ENCODE results near the gene TMEM203.

The TMEM203 gene

GRCh38 chr9:137229903-137230704 lies 24.7 kb upstream of the TMEM203 start:
- no peak for DNase-seq (ENCODE audit: low spot score)

DNA sequence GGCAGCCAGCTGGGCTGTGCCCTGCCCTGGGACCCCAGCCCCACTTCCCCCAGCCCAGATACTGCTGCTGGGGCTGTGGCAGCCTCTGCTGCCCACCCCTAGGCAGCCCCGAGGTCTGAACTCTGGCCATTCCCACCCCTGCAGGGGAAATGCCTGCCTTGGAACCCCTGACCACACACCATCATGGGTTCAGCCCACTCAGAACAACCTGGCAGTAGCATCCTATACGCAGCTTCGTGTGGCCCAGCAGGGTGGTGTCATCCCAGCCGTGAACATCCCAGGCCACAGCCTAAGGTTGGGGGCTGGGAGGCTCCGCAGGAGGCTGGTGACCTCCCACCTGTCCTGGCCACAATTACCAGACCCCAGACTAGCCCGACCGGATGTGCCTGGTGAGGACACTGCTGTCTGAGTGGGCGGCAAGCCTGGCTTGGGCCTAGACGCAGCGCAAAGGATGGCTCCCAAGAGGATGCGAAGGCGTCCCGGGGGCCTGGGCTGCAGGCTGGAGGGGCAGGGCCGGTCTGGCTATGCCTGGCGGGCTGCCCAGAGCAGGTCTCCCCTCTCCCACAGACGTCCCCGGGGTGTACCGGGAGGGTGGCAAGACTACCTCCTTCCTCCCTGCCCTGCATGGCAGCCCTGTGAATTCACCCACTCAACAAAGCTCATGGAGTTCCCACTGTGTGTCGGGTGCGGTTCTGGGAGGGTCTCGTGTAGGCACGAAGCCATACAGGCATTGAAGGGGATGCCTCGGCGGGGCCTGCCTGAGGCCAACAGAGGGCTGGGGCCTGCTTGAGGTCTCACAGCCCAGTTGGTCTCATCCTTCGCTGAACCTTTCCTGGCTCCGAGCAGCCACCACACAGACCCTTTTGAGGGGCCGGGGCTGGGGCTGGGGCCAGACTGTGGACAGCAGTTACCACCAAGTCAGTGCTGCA lies 23.8 kb upstream of the TMEM203 start:
- DNase-seq (ENCODE audit: low spot score), result no peak

- DNase-seq (ENCODE audit: low spot score), result no peak
These were observed 23.1 kb upstream of the TMEM203 start for GRCh38 chr9:137228506-137228967.

- no peak for DNase-seq (ENCODE audit: low spot score)
These were observed 22.5 kb upstream of the TMEM203 start for GRCh38 chr9:137227853-137228505.

- peak; percentile 86 for DNase-seq (ENCODE audit: low spot score)
These were observed 21.8 kb upstream of the TMEM203 start, which contains the start of gene RNF224 for GRCh38 chr9:137227054-137227852. Gene RNF224 (plus strand): TSS chr9:137227502. CDS start chr9:137228336, 834 bp downstream.

GRCh38 chr9:137226338-137227053 lies 21.0 kb upstream of the TMEM203 start:
- DNase-seq (ENCODE audit: low spot score), result no peak

DNA sequence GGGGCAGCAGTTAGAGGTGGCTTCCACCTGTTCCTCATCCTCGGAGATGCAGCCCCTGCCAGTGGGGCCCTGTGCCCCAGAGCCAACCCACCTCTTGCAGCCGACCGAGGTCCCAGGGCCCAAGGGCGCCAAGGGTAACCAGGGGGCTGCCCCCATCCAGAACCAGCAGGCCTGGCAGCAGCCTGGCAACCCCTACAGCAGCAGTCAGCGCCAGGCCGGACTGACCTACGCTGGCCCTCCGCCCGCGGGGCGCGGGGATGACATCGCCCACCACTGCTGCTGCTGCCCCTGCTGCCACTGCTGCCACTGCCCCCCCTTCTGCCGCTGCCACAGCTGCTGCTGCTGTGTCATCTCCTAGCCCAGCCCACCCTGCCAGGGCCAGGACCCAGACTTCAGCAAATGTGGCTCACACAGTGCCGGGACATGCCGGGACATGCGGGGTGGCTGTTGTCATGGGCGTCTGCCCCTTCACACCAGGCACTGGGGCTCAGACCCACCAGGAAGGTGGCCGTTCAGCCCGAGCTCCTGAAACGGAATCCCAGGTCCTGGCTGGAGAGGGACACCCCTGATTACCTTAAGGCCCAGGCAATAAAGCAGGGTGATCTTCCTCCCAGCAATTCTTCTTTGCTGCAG lies 20.4 kb upstream of the TMEM203 start:
- DNase-seq (ENCODE audit: low spot score), result no peak

DNA sequence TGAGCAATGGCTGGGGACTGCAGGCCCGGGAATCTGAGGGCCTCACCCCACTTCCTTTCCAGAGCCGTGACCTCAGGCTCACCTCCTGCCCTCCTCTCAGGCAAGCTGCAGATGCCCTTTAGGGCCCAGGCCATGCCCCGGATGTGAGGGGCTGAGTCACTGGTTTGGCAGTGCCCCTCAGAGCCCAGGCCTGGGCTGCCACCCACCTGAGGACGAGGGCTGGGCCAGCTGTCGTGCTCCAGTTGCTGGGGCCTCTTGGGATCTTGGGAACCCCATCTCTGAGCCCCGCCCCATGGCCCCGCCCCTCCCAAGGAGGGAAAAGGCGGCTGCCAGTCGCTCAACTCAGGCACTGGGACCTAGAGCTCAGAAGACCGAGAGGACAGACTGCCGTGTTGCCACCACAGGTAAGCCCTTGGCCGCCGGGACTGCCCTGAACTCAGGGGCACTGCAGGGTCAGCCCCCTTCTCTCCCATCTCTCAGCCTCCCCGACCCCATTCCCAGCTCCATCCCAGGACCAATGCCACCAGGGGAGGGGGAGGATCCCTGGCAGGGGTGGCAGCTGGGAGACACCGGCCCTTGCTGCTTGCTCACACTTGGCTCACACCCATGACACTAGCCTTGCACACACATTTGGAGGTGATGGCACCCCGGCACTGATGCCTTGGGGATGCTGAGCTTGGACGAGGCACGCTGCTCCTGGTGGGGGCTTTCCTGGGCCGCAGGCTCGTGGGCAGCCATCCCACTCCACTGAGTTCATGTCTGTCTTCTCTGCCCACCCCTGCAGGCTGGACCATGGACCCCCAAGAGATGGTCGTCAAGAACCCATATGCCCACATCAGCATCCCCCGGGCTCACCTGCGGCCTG lies 19.6 kb upstream of the TMEM203 start, which contains the start of gene CYSRT1:
CYSRT1 (plus strand) TSS at position 345 of the 865 bp plus-strand sequence; CDS start at position 793, 448 bp downstream.
- DNase-seq (ENCODE audit: low spot score), result no peak

DNA sequence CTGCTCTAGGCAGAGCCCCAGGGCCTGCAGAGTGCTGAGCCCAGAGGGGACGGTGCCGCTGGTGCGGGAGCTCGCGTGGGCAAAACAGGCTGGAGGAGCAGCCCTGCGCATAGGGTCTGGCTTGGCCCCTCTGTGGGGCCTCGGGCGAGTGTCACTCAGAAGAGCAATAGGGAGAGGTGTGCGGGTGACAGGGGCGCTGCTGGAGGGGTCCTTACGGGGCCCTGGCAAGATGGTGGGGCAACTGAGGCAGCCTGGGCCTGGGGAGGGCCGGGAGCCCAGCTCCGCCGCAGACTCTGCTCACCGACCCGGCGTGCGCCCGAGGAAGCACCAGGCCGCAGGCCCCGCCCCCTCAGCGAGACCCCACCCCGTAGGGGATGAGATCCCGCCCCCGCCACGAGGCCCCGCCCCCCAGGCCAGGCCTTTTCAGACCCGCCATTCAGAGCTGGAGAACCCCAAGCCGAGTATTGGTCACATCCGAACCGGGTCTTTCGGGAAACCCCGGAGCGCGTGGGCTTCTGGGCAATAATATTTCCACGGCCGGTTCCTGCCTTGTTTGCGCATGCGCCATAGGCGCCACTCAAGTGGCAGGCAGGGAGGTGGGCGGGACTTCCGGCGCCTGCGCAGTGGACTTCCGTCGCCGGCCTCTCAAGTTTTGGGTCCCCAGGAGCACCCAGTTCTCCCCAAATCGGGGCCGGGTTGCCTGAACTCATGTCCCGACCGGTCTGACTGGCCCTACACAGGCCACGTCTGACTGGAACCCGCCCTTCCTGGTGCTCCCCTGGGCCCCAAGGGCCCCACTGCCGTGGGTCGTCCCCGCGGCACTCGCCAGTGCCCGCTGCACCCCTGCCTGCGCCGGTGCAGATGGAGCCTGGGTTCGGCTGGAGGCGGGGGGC lies 17.9 kb upstream of the TMEM203 start:
- DNase-seq (ENCODE audit: low spot score), result peak; percentile 100

- no peak for DNase-seq (ENCODE audit: low spot score)
These were observed 17.0 kb upstream of the TMEM203 start, which contains the start of gene RNF208 for GRCh38 chr9:137222190-137223077. Gene RNF208 (minus strand): TSS chr9:137222240. CDS start chr9:137221212, 1,028 bp downstream.

- no peak for DNase-seq (ENCODE audit: low spot score)
These were observed 16.2 kb upstream of the TMEM203 start for GRCh38 chr9:137221506-137222111.

DNA sequence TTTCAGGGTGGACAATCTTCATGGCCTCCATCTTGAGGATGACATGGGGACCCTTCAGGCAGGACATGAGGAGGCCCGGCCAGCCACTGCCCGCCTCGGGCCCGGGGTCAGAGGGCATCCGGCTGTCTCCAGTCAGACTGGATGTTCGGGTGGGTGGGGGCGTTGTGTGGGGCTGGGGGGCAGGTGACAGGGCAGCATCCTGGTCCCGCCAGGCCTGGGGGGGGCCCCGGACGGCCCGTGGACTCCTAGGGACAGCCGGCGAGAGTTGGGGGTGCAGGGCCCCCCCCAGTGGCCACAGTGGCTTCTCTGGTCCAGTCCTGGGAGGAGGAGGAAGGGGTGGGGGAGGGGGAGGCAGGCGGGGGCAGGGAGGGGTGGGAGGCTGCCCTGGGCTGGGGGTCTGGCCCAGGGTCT lies 15.7 kb upstream of the TMEM203 start:
- DNase-seq (ENCODE audit: low spot score), result no peak

GRCh38 chr9:137220317-137221094 lies 15.1 kb upstream of the TMEM203 start:
- DNase-seq (ENCODE audit: low spot score), result no peak

- DNase-seq (ENCODE audit: low spot score), result no peak
These were observed 14.4 kb upstream of the TMEM203 start for GRCh38 chr9:137219757-137220316.

DNA sequence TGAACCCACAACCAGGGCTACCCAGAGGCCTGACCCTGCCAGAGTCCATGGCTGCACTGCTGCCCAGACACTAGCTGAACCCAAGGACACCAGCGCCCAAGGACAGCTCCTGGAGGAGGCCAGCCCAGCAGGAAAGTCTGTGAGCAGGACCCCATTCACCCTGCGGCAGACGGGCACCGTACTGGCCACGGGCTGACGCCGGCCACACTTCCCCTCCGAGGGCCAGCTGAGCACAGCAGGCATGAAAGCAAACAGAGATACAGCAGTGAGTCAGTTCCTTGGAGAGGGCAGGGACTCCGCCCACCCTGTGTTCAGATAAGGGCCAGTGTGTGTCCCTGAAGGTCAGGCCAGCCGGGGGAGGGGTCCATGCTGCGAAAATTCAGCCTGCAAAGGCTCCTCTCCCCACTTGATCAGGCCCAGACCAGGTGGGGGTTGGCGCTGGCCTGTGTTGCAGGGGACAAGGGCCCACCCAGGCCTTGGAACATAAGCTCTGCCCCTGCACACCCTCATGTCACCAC lies 13.4 kb upstream of the TMEM203 start:
- peak; percentile 75 for DNase-seq (ENCODE audit: low spot score)
